Suppressor macrophage (primary cell): Measurements from ENCODE around the gene CEPT1.

ENCODE experiments used
- DNase-seq, 4 experiments: peaks; one replicate each; pipeline ENCODE4 v3.0.0-alpha.2; 2020 to 2022

Gene CEPT1

GRCh38 chr1:111193712-111194480, 53.9 kb downstream of the CEPT1 start:
- DNase-seq: no peak

- DNase-seq: no peak
These were observed 55.1 kb downstream of the CEPT1 start for GRCh38 chr1:111195002-111195684.

- DNase-seq: no peak
These were observed 56.2 kb downstream of the CEPT1 start for GRCh38 chr1:111196213-111196612.

GRCh38 chr1:111197598-111198284, 57.7 kb downstream of the CEPT1 start:
- peak; percentile 66 to 79 (median 75) for DNase-seq

GRCh38 chr1:111198836-111199235, 58.8 kb downstream of the CEPT1 start:
- no peak for DNase-seq

- DNase-seq: peak in 3 of 4 experiments; percentile 54 to 56 (median 54)
These were observed 59.3 kb downstream of the CEPT1 start for GRCh38 chr1:111199329-111199728.

GRCh38 chr1:111199881-111200801, 60.1 kb downstream of the CEPT1 start, which contains the start of gene DENND2D:
DENND2D (minus strand) TSS chr1:111200646; CDS start chr1:111200459, 187 bp downstream.
- DNase-seq: peak; percentile 93 to 99 (median 96)

- no peak for DNase-seq
These were observed 60.8 kb downstream of the CEPT1 start for GRCh38 chr1:111200802-111201161.

GRCh38 chr1:111201275-111202090, 61.5 kb downstream of the CEPT1 start:
- peak; percentile 30 to 70 (median 55) for DNase-seq

- no peak for DNase-seq
These were observed 62.3 kb downstream of the CEPT1 start for GRCh38 chr1:111202366-111202706.

- DNase-seq: peak; percentile 29 to 63 (median 56)
These were observed 62.9 kb downstream of the CEPT1 start for GRCh38 chr1:111202707-111203623.

GRCh38 chr1:111203681-111204200, 63.7 kb downstream of the CEPT1 start:
- DNase-seq: peak; percentile 63 to 92 (median 85)

- DNase-seq: peak in 2 of 4 experiments; percentile 57 to 65
These were observed 64.4 kb downstream of the CEPT1 start for GRCh38 chr1:111204201-111204982.

- peak; percentile 46 to 76 (median 64) for DNase-seq
These were observed 65.1 kb downstream of the CEPT1 start for GRCh38 chr1:111204983-111205713.

GRCh38 chr1:111205714-111206050, 65.7 kb downstream of the CEPT1 start:
- peak; percentile 18 to 80 (median 63) for DNase-seq

GRCh38 chr1:111208921-111209320, 68.9 kb downstream of the CEPT1 start:
- no peak for DNase-seq

- DNase-seq: no peak
These were observed 69.6 kb downstream of the CEPT1 start for GRCh38 chr1:111209622-111210021.

- no peak for DNase-seq
These were observed 71.9 kb downstream of the CEPT1 start for GRCh38 chr1:111211921-111212320.
